OCI-LY7 (cell line): ENCODE measurements around the gene EIF4E2. TPM values are rescaled to one million over a fixed set of nuclear protein-coding genes. Genes with fewer than 3 reads are reported as not detected.

Experiments used
- Bru-seq: library from RNA; stranded (reverse); fragments of 400-500 nt; gene quantifications from one replicate; lab custom pipeline; 2021; lab: Mats Ljungman, UMichigan
- BruChase-seq, 2 experiments: library from RNA; stranded (reverse); fragments of 400-500 nt; gene quantifications; one replicate each; lab custom pipeline; 2021; lab: Mats Ljungman, UMichigan
- BruUV-seq: library from RNA; stranded (reverse); fragments of 400-500 nt; replicated peaks from 2 replicates; lab custom pipeline; 2021; lab: Mats Ljungman, UMichigan
- CTCF ChIA-PET: fragments of 300-600 bp; sonication (Branson Sonifier 250); formaldehyde crosslinking; loops from one replicate; lab custom pipeline; 2022; ENCODE audit warnings: antibody characterized with exemption; ENCODE audit not compliant: unreplicated experiment; lab: Charles Lee
- POLR2A ChIA-PET: fragments of 300-600 bp; sonication (Branson Sonifier 250); formaldehyde crosslinking; loops from one replicate; lab custom pipeline; 2022; ENCODE audit warnings: antibody characterized with exemption; lab: Charles Lee
- DNase-seq: peaks from one replicate; pipeline ENCODE4 v3.0.0-alpha.2; 2015; ENCODE audit warnings: low spot score
- H2AFZ ChIP-seq: fragments of 200-600 bp; sonication (generic), shearing (Covaris generic); 2 replicates; pipeline ENCODE4 v1.6.1; 2014; ENCODE audit warnings: mild to moderate bottlenecking, antibody characterized with exemption, low read length, moderate library complexity
- H3K27ac ChIP-seq: fragments of 200-600 bp; sonication (generic); 2 replicates; pipeline ENCODE4 v1.5.1; 2014; ENCODE audit warnings: mixed run types, low read depth, mild to moderate bottlenecking, moderate library complexity, low read length, inconsistent platforms; ENCODE audit not compliant: poor library complexity, severe bottlenecking
- H3K36me3 ChIP-seq: fragments of 200-600 bp; sonication (generic); 2 replicates; pipeline ENCODE4 v1.6.1; 2014; ENCODE audit warnings: mild to moderate bottlenecking, antibody characterized with exemption, low read length, moderate library complexity, mixed read lengths; ENCODE audit not compliant: insufficient read depth
- H3K4me1 ChIP-seq: fragments of 200-600 bp; sonication (generic); 2 replicates; pipeline ENCODE4 v1.5.1; 2014; ENCODE audit warnings: mild to moderate bottlenecking, low read length; ENCODE audit not compliant: insufficient read depth, poor library complexity, severe bottlenecking
- H3K4me2 ChIP-seq: fragments of 200-600 bp; sonication (generic); 2 replicates; pipeline ENCODE4 v1.6.1; 2014; ENCODE audit warnings: mild to moderate bottlenecking, low read length
- H3K4me3 ChIP-seq: fragments of 200-600 bp; sonication (generic); 2 replicates; pipeline ENCODE4 v1.5.1; 2014; ENCODE audit warnings: mild to moderate bottlenecking, low read depth, low read length; ENCODE audit not compliant: poor library complexity, severe bottlenecking
- H3K79me2 ChIP-seq: fragments of 200-600 bp; sonication (generic); 2 replicates; pipeline ENCODE4 v1.6.1; 2016; ENCODE audit warnings: low read depth, mild to moderate bottlenecking, low read length, moderate library complexity, mixed read lengths; ENCODE audit not compliant: insufficient read depth
- H3K9me2 ChIP-seq: fragments of 200-600 bp; sonication (generic); 2 replicates; pipeline ENCODE4 v1.6.1; 2016; ENCODE audit warnings: mild to moderate bottlenecking, low read length, mixed read lengths; ENCODE audit not compliant: insufficient read depth
- H3K9me3 ChIP-seq: fragments of 200-600 bp; sonication (generic); 2 replicates; pipeline ENCODE4 v1.6.1; 2014; ENCODE audit warnings: mild to moderate bottlenecking, mixed run types, low read length, mixed read lengths
- H4K20me1 ChIP-seq: fragments of 200-600 bp; sonication (generic); 2 replicates; pipeline ENCODE4 v1.6.1; 2014; ENCODE audit warnings: mild to moderate bottlenecking, antibody characterized with exemption, low read length, moderate library complexity, mixed read lengths; ENCODE audit not compliant: insufficient read depth
- EZH2phosphoT487 ChIP-seq: fragments of 200-600 bp; sonication (generic); IDR thresholded peaks from 2 replicates; pipeline ENCODE4 v1.6.1; 2018; ENCODE audit warnings: low read depth, borderline replicate concordance, mild to moderate bottlenecking, mixed run types, antibody characterized with exemption, low read length, moderate library complexity, mixed read lengths
- intact Hi-C: fragments of 100-400 bp; cut with micrococcal nuclease; formaldehyde crosslinking; loops from one replicate; pipeline ENCODE4 v1.10.0; 2022; ENCODE audit not compliant: unreplicated experiment
- long read RNA-seq: library from polyadenylated mRNA; stranded (forward); transcript quantifications from one replicate; pipeline ENCODE4 v2.0.0, GENCODE V29; 2022
- total RNA-seq, 2 experiments: library from RNA; depleted of rRNA in 1 of 2; stranded (reverse); fragments of >200 nt in 1 of 2; shearing (Covaris generic) in 1 of 2; gene quantifications; 2 replicates each; pipeline ENCODE4 v1.2.3, GENCODE V29; 2014 to 2022
- TF ChIP-seq, protein P1 (sequence below): fragments of 200-600 bp; sonication (generic); conservative IDR thresholded peaks from 2 replicates; pipeline ENCODE4 v1.5.1; 2014; ENCODE audit warnings: mild to moderate bottlenecking, antibody characterized with exemption, low read length, moderate library complexity, mixed read lengths

EIF4E2 gene, protein sequence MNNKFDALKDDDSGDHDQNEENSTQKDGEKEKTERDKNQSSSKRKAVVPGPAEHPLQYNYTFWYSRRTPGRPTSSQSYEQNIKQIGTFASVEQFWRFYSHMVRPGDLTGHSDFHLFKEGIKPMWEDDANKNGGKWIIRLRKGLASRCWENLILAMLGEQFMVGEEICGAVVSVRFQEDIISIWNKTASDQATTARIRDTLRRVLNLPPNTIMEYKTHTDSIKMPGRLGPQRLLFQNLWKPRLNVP
- total RNA-seq (2014; rRNA removed; shearing (Covaris generic)) (59.9 and 61.6 TPM in 2 replicates), total RNA-seq (2022) (73.7 and 76.3 TPM in 2 replicates), Bru-seq, nascent RNA (percentile 79 among the genes with signal in this experiment), BruChase-seq, experiment 1, labeled RNA remaining after a 6-hour chase (percentile 74 among the genes with signal in this experiment), BruChase-seq, experiment 2, labeled RNA remaining after a 2-hour chase (percentile 79 among the genes with signal in this experiment)
- long read RNA-seq, transcript EIF4E2-202 (7 exons, 3,448 nt) = minor isoform, 9 of 109 reads
- long read RNA-seq, transcript EIF4E2-206 (6 exons, 1,014 nt) = minor isoform, 10 of 109 reads
- long read RNA-seq, transcript EIF4E2-207 (8 exons, 3,525 nt) = minor isoform, 5 of 109 reads
- long read RNA-seq, transcript EIF4E2-201 (7 exons, 1,604 nt) = major isoform, 61 of 109 reads
- long read RNA-seq, partial matches to known transcripts = 2 of 109 reads
- long read RNA-seq, other reads (novel, unspliced or antisense) = 16 of 109 reads

DNA sequence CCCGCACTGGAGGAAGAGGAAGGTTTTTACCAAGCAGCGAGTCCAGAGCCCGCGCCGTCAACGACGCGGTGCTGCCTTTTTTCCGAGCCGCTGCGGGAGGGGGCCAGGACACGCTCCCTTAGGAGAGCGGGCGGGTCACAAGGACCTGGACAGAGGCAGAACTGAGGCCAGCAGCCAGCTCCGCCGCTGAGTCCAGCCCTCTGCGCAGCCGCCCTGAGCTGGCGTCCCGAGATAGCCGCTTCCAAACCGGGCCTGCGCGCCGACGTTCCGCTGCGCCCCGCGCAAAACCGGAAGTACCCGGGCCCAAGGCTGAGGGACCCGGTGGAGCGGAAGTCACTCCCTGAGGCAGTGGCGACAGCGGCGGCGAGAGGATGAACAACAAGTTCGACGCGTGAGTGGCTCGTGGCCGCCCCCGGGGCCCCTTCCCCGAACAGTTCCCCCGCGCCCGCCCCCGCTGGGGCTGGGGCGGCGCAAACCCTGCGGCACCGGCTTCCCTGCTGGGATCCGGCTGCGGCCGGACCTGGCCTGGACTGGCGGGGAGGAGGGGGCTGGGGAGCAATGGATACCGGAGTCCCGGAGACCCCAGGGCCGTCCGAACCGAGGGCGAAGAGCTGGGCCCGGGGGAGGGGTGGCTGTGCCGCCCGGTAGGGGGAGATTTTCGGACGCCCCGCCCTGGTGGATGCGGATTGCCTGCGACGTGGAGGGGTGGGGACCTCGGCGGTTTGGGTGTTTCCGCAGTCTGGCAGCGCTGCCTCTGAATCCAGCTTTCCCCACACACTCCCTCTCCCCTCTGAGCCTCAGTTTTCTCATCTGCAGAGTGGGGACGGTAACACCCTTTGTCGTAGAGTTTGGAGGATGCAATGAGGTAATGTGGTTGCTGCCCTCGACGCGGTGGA, at the start of gene EIF4E2, which contains the start of gene TIGD1:
Gene EIF4E2 (plus strand): TSS at position 336 of the 896 bp plus-strand sequence. CDS start 36 bp downstream, at position 372.
Gene TIGD1 (minus strand): TSS at position 204 of the 896 bp plus-strand sequence. CDS start 675 bp downstream, outside the sequence.
- TF ChIP-seq, protein P1, sequence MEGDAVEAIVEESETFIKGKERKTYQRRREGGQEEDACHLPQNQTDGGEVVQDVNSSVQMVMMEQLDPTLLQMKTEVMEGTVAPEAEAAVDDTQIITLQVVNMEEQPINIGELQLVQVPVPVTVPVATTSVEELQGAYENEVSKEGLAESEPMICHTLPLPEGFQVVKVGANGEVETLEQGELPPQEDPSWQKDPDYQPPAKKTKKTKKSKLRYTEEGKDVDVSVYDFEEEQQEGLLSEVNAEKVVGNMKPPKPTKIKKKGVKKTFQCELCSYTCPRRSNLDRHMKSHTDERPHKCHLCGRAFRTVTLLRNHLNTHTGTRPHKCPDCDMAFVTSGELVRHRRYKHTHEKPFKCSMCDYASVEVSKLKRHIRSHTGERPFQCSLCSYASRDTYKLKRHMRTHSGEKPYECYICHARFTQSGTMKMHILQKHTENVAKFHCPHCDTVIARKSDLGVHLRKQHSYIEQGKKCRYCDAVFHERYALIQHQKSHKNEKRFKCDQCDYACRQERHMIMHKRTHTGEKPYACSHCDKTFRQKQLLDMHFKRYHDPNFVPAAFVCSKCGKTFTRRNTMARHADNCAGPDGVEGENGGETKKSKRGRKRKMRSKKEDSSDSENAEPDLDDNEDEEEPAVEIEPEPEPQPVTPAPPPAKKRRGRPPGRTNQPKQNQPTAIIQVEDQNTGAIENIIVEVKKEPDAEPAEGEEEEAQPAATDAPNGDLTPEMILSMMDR = peak; percentile 54; the same call in 1 of the 2 replicates
- no peak for TF ChIP-seq EZH2phosphoT487
- peaks cover 59% of the 10 kb centered on the region for H3K36me3 ChIP-seq
- peak within 1 kb of the TSS; percentile 87 for H2AFZ ChIP-seq
- no TSS peak for BruUV-seq
- peak within 1 kb of the TSS; percentile 84 for H3K27ac ChIP-seq
- H3K79me2 ChIP-seq = peaks cover 61% of the 10 kb centered on the region
- ChIA-PET CTCF (interaction anchor here (0.6 kb wide), 1 partner anchor 1498 kb away, joined by 3 read pairs; no protein-coding TSS in a partner anchor), POLR2A (interaction anchor here (0.6 kb wide), 1 partner anchor 842 kb away, joined by 3 read pairs; the partner anchor contains the start of gene PTMA)
- H3K9me2 ChIP-seq = no peaks in the 10 kb centered on the region
- peak within 1 kb of the TSS; percentile 93 for H3K4me3 ChIP-seq
- peak; percentile 96 for DNase-seq
- H3K4me1 ChIP-seq = peaks cover 19% of the 10 kb centered on the region
- H3K9me3 ChIP-seq = peaks cover 5% of the 10 kb centered on the region; the same call in 1 of the 2 replicates
- peaks cover 7% of the 10 kb centered on the region; the same call in 1 of the 2 replicates for H4K20me1 ChIP-seq
- peak within 1 kb of the TSS; percentile 94 for H3K4me2 ChIP-seq
- intact Hi-C loops = loop anchor here (5.0 kb wide), 1 partner anchor 588 kb away; the partner anchor contains the start of gene DIS3L2

DNA sequence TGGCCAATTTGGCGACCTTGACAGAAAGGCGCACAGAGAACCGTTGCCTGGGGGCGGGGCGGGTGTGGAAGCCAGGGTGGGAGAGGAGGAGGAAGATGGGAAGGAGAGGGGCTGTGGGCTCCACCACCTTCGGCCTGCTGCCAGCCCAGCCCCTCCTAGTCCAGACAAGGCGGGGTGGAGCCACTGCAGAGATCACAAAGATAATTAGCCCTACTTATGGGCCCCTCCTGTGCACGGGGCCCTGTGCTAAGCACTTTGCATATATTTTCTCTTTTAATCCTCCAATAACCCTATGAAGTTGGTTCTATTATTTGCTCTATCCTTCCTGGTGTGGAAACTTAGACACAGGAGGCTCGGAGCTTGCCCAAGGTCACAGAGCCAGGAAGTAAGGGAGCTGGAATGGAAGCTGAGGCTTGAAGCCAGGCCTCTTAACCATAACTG, 49.1 kb upstream of the EIF4E2 start:
- no peak overlapping the region for H3K4me2 ChIP-seq
- H3K9me2 ChIP-seq = no peaks in the 10 kb centered on the region
- no peak overlapping the region for H3K4me3 ChIP-seq
- H4K20me1 ChIP-seq = no peaks in the 10 kb centered on the region
- CTCF ChIA-PET = no interaction called here
- no peak for DNase-seq
- intact Hi-C loops = no loop called here
- H2AFZ ChIP-seq = no peak overlapping the region
- H3K4me1 ChIP-seq = no peaks in the 10 kb centered on the region
- TF ChIP-seq, protein P1 = no peak
- no peak for TF ChIP-seq EZH2phosphoT487
- H3K36me3 ChIP-seq = no peaks in the 10 kb centered on the region
- H3K27ac ChIP-seq = no peak overlapping the region
- H3K9me3 ChIP-seq = no peaks in the 10 kb centered on the region
- POLR2A ChIA-PET = no interaction called here
- BruUV-seq = no TSS peak
- H3K79me2 ChIP-seq = no peaks in the 10 kb centered on the region
